NCI-H2081 treated with DMSO at 0.1 percent for 48 hours (cell line): ENCODE data around the gene IL20.

ENCODE experiments used
- DNase-seq: peaks from one replicate; lab custom pipeline; 2025; lab: John Stamatoyannopoulos, UW

The IL20 gene

DNA sequence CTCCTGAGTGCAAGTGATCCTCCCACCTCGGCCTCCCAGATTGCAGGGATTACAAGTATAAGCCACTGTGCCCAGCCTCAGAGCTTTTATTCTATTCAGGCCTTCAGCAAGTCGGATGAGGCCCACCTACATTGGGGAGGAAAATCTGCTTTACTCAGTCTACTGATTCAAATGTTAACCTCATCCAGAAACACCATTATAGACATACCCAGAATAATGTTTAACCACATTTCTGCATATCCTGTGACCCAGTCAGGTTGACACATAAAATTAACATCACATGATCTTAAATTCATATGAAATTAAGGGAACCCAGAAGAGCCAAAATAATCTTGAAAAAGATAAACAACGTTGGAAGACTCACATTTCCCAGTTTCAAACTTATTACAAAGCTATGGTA is 14.9 kb downstream of the IL20 start:
- DNase-seq: no peak

DNA sequence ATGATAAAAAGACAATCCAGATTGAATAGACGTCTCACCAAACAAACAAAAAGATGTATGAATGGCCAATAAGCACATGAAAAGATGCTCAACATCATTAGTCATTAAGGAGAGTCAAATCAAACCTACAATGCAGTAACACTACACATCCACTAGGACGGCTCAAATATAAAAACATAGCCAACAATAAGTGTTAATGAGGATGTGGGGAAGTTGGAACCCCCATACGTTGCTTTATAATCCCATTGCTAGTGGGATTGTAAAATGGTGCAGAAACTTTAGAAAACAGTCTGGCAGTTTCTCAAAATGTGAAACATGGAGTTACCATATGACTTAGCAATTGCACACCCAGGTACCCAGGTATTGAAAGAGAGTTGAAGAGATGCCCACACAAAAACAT is 17.1 kb downstream of the IL20 start:
- no peak for DNase-seq

DNA sequence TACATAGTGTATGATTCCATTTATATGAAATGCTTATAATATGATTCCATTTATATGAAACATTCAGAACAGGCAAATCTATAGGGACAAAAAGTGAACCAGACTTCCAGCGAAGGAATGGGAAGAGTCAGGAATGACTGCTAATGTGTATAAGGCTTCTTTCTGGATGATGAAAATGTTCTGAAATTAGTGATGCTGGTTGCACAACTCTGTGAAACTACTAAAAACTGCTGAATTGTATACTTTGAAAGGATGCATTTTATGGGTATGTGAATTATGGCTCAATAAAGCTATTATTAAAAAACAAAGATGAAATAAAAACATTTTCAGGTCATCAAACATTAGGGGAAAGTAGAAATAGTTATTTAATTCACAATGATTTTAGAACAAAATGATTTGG is 17.7 kb downstream of the IL20 start:
- no peak for DNase-seq

DNA sequence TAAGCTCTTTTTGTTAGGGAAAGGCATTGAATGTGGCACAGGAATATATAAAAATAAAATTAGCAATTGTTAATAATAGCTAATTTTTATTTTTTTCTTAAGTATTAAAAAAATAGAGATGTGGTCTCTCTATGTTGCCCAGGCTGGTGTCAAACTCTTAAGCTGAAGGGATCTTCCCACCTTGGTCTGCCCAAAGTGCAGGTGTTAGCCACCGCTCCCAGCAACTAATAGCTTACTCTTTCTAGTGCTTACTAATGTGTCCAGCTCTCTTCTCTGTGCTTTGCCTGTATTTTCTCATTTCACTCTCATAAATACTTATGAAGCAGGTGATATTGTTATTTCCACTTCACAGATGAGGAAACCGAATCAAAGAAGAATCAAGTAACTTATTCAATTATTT is 18.5 kb downstream of the IL20 start:
- no peak for DNase-seq

DNA sequence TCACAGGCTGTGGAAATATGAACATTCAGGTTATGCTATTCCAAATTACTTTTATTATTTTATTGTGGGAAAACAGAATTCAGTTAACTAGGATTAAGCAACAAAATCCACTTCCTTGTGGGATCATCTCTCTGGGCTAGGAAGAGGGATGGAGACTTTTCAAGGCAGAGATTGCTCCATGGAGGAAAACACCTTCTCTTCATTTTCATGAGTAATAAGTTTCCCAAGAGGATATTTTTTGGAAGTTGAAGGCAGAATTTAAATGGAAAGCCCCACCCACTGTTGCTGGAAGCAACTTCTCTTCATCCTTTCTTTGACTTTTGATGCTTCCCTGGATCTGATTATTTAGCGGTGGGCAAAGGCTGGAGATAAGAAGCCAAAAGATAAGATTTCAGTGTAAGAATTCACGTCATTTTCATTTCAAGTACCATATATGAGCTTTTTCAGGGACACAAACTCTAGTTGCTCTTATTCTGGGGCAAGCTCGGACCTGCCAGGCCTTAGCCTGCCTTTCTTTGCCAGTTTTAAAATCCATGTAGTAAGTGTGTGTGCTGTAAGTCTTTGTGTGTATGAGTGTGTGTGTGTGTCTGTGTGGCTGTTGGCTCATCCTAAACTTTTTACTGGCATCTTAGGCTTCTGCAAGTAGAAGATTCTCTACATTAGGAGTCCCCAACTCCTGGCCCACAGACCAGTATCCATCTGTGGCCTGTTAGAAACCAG is 20.1 kb downstream of the IL20 start:
- DNase-seq: no peak

DNA sequence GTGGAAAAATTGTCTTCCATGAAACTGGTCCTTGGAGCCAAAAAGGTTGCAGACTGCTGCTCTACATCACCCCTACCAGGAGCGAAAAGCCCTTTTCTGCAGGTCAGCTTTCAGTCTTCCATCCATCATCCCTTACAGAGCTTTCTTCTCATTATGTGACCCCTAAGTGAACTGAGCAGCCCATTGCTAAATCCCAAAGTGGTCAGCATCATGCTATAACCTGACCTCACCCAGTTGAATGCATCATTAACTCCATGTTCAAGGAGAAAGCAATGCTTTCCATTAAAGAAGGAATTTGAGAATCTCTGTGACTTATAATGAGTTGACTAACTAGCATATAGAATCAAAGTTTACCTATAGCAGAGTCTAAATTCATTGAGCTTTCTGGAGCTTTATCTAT is 21.4 kb downstream of the IL20 start:
- no peak for DNase-seq

DNA sequence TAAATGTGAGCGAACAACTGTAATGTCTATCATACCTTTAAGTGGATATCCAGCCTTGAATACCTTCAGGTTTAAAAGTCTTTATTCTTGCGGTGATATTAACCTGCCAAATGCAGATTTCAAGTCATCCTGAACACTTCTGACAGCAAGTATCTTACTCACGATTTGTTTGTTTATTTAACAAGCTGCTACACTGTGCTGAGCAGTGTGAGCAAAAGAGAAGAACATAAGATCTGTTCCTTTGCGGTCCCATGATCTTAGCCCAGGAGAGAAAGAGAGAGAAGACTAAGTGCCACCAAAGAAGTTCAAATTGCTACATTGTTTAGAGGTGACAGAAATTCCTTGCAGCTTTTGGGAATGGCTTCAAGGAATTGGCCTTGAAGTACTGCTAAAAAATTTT is 22.3 kb downstream of the IL20 start:
- no peak for DNase-seq

DNA sequence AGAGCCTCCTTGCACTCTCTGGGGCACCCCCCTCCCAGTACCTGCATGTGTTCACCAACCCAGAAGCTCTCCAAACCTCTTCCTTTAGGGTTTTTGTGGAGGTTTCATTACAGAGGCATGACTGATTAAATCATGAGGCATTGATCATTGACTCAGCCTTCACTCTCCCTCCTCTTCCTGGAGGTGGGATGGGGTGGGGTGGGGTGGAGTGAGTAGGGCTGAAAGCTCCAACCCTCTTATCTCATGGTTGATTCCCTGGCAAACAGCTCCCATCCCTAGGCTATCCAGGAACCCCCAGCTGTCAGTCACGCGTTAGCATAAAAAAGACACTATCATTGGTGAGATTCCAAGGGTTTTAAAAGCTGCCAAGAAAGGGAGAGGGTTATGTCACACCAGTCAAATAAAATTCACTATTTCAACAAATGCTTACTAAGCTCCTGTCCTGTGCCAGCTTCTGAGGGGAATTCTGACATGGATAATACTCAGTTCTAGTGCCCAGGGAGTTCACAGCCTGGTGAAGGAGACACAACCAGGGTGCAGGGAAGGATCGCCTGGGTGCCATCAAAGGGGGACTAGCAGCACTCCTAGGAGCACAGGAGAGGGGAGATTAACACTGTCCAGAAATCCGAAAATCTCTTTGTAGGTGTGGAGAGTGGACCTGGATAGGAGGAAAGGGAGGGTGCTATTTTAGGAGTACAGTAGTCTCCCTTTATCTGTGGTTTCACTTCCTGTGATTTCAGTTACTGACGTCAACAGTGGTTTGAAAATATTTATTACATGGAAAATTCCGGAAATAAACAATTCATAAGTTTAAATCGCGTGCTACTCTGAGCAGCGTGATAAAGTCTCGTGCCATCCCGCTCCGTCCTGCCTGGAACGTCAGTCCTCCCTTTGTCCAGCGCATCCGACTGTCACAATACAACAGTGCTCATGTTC is 25.0 kb downstream of the IL20 start:
- DNase-seq: no peak

DNA sequence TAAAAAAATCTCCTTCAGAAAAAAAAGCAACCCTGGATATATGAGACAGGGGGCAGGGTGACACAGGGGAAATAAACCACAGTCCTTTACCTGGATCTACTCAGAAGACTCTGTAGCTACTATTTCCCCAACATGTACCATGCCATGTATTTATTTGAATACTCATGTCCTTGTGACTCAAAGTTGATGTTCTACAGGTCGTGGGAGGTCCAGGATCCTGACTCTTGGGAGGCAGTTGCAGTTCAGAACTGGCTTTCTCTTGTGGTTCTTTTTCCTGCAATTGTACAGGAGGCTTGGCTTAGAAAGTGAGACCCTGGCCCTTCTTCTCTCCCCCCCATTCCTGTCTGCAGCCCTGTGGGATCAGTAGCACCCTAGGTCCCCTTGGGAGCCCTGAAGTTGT is 26.0 kb downstream of the IL20 start:
- no peak for DNase-seq

DNA sequence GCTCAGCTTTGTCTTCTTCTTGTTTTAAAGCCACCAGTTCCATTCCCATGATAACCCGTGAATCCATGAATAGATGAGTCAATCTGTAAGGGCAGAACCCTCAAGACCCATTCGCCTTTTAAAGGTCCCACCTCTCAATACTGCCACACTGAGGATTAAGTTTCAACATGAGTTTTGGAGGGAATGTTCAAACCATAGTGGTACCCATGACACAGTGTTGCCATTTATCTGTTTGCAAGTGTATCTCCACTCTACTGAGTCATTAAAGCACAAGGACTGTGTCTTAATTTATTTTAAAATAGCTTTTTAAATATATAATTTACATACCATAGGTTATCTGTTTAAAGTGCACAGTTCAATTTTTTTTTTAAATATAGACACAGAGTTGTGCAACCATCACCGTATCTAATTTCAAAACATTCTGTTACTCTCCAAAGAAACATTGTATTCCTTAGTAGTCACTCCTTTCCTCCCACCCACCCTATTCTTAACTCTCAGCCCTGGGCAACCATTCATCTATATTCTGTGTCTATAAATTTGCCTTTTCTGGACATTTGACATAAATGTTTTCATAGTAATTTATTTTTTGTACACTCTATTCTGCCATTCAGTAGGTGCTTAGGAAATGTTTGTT is 27.0 kb downstream of the IL20 start:
- DNase-seq: no peak

DNA sequence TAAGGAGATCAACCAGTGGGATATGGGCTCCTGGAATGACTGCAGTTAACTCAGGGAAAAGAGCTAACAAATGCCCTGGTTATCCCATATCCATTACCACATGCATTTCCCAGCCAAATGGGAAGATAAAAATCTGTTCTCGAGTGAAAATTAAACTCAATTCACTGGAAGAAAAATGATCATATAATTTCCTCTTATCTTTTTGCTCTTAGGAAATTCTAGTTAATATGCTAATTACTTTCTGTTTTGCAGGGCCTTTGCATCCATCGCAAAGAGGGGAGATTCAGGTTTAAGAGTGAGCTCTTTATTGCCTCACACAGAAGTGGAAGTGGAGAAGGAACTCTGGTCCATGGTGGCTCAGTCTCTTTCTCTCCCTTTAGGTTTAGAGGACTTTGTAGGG is 28.0 kb downstream of the IL20 start:
- no peak for DNase-seq

DNA sequence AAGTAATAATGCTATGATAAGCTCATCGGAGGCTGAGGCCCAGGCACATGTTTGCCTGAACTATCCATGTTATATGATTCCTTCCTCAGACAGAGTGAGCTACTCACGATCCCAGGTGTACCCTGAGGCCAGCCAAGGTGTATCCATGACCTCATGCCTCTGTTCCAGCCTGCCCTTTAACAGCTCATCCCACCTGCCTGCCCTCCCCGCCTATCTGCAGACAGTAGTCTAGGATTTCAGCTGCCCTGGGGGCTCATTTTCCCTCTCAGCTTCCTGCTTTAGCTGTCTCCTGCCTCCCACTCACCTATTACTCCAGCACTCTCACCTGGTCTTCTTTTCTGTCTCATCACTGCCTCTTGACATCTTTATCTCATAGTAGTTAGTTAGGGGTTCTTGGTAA is 29.9 kb downstream of the IL20 start:
- no peak for DNase-seq

DNA sequence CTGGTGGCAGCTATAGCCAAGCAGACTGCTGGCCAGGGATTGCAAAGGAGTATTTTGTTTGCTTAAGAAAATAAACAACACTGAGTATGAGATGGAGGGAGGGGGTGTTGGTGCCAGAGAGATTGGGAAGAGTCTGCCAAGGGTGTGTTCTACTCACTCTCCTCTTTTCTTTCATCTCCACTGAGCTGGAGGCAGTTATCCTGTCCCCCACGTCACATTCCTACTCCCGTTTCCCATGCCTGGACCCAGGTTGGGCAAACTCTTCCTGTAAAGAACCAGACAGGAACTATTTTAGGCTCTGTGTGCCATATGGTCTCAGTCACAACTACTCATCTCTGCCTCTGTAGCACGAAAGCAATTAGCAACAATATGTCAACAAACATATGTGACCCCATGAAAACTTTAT is 30.4 kb downstream of the IL20 start:
- no peak for DNase-seq

DNA sequence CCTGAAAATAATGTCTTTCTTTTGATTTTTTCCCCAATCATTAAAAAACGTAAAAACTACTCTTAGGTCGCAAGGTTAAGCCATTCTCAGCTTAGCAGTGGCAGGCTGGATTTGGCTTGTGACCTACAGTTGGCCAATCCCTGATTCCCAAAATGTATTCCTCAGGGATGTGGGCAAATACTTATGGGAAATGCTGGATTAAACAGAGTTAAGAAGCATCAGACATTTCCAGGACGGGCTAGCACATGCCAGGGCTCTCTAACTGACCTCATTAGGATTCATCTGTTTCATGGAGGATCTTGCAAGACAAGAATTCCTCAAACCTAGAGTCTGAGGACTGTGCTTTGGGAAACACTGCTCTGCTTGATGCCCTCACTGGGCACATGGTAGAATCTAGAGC is 30.8 kb downstream of the IL20 start:
- DNase-seq: no peak

DNA sequence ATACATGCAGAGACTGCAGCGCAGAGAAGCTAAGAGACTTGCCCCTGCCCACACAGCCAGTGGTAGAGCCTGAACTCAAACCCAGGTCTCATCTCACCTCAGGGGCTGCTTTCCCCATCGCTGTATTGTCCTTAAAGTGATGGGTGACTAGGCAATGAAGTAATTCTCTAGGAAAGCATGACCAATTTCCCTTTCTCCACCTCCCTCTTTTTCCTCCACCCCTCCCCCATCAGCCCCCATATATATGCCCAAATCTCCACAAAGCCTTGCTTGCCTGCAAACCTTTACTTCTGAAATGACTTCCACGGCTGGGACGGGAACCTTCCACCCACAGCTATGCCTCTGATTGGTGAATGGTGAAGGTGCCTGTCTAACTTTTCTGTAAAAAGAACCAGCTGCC is 31.8 kb downstream of the IL20 start, which contains the start of gene IL24:
TSS of gene IL24 (plus strand) at position 269 of the 400 bp plus-strand sequence. CDS start 390 bp downstream, outside the sequence.
- no peak for DNase-seq

DNA sequence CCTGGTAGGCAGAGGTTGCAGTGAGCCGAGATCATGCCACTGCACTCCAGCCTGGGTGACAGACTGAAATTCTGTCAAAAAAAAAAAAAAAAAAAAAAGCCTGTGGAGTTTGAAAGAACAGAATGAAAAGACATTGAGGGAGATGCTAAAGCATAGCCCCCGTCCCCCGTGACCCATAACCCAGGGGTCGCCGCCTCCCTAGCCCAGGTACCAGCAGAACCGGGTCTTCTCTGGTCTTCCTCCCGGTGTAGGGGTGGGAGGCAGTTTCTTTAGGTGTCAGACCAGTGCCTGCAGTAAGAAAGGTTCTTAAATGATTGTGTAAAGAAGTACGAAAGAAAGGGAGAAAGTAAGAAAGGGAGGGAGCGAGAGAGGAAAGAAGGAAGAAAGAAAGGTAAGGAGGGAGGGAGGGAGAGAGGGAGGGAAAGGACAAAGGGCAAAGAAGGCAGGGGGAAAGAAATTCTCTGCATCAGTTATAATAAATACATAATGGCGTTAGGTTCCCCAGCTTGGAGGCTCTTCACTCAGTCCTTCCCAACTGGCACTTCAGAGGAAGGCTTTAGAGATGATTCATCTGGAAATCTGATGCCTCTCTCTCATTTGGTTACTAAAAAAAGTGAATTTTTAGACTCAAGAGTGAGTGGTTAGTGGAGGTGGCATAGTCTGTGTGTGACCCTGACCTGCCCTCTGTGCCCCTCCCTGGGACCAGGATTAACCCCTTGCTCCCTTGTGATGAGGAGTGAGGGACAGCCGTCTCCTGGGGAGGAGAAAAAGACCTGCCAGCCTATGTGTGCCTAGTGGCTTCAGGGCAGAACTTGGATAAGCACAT is 32.9 kb downstream of the IL20 start:
- DNase-seq: no peak

DNA sequence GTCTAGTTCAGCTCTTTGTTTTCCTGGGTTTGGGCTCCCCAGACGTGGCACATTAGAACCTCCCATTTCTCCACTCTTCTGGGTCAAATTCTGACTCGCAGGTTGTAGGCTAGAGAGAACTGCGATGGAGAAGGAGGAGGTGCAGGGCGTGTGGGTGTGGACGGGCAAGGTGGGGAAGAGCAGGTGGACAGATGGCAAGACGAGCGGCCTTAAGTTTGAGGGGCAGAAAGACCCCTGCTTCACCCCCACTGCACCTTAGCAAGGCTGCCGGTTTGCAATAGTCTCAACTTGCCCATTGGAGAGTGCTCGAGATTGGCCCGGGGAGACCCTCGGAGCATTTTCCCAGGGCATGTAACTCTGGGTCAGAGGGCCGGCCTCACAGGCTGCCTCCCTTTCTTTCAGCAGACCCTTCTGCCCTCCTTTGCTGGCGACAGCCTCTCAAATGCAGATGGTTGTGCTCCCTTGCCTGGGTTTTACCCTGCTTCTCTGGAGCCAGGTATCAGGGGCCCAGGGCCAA is 33.5 kb downstream of the IL20 start:
- no peak for DNase-seq

DNA sequence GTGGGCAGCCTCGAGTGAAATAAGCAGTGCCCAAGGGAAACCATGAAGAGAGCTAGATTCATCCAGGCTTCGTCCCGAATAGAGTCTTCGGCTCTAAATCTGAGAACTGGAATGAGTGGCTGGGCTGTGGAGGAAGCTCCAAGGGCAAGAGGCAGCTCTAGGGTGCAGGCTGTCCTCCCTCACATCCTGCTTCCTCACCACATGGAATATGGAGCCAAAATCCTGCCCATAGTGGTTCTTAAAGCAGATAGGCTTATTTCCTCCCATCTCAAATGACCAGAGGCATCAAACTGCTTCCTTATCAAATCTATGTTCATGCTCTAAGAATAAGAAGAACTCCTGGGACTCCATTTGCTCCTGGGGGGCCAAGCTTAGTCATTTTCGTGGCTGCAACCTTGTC is 34.3 kb downstream of the IL20 start:
- DNase-seq: no peak

DNA sequence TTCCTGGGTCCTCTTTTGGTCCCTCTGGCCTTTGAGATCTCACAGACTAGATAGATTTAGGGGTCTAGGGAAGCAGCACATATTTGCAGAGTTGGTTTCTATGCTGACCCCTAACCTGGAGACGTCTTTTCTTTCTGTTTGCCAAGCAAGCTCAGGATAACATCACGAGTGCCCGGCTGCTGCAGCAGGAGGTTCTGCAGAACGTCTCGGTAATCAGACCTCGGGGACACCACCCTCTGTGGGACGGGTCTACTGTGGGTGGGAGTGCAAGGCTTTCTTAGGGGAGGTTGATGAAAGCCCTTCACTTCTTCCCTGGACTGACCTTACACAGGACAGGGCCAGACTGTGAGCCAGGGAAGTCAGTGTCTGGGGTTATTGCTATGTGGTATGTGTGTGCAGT is 34.7 kb downstream of the IL20 start:
- no peak for DNase-seq

DNA sequence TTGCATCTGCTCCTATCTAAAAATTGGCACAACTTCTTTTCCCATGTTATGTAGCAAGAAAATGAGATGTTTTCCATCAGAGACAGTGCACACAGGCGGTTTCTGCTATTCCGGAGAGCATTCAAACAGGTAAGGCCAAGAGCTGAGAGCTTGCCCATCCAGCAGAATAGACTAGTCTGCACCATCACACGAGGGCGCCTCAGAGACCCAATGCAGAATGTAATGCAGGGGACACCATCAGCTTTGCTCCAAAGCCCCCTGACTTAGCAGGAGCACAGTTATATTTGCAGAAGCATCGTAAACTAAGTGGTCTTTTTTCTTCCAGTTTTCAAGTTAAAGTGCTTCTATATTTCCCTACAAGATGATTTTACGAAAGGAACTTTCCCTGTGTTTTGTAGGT is 36.5 kb downstream of the IL20 start:
- DNase-seq: no peak

DNA sequence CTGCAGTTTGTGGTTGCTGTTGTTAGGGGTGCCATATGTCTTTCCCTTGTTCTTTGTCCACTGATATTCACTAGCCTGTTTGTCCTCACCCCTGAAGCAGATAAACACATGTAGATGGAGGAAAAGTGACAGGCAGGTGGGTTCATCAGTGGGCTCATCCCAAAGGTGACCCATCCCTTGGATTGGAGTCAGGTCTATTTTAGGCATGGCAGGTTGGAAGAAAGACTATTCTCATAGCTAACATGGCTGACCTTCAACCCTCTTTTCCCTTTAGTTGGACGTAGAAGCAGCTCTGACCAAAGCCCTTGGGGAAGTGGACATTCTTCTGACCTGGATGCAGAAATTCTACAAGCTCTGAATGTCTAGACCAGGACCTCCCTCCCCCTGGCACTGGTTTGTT is 37.3 kb downstream of the IL20 start:
- DNase-seq: no peak

DNA sequence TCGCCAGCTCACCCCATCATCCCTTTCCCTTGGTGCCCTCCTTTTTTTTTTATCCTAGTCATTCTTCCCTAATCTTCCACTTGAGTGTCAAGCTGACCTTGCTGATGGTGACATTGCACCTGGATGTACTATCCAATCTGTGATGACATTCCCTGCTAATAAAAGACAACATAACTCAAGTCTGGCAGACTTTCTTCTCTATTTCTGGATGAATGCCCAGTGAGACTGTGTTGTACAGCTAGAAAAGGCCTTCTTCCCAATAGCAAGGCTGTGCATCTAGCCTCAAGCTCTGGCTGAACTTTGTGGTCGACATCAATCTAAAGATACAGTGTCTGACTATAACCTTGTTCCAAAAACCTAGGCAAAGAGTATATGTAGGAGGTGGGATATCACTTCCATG is 38.3 kb downstream of the IL20 start:
- DNase-seq: no peak
